A549 (cell line): ENCODE data around the gene AFAP1.

Experiments
- E2F6 ChIP-seq: IDR thresholded peaks from 2 replicates; pipeline ENCODE4 v1.6.1; 2012; ENCODE audit warnings: low read depth, borderline replicate concordance
- JUN ChIP-seq, 2 experiments: fragments of >200 bp; sonication (Bioruptor Twin); formaldehyde crosslinking; IDR thresholded peaks; 2 replicates in 1 of 2; 3 replicates in 1 of 2; pipeline ENCODE4 v1.6.1; 2016 to 2017
- ZNF302 ChIP-seq: fragments of 250-450 bp; sonication (Bioruptor Pico); IDR thresholded peaks from 2 replicates; pipeline ENCODE4 v1.9.0; 2021; ENCODE audit warnings: inconsistent platforms, mild to moderate bottlenecking, moderate library complexity

GRCh38 chr4:7826176-7826908 lies 113.3 kb downstream of the AFAP1 start:
- no peak for TF ChIP-seq E2F6
- no peak for TF ChIP-seq JUN (IDR thresholded peaks at IDR 0.05)
- no peak for TF ChIP-seq ZNF302 (CRISPR knock-in tag)
